ENCODE data around the gene HIVEP3.

GRCh38 chr1:41537788-41538351 is 380.9 kb downstream of the HIVEP3 start:
- TF ChIP-seq CTCF (conservative IDR thresholded peaks at IDR 0.05) (no peak), EZH2 (IDR thresholded peaks at IDR 0.05; ENCODE audit: low read depth) (no peak)
